NCI-H82 (cell line): ENCODE measurements around the gene NT5C1B.
A peak's percentile ranks its signal among the peaks of the same experiment; 100 is the strongest.
"Not testable (repeated sequence)": the region's sequence is repeated elsewhere in the genome, so short reads cannot be mapped to it uniquely, and the experiment has no call there.

Experiments
- DNase-seq: peaks from one replicate; lab custom pipeline; 2025; lab: John Stamatoyannopoulos, UW

NT5C1B gene

DNA sequence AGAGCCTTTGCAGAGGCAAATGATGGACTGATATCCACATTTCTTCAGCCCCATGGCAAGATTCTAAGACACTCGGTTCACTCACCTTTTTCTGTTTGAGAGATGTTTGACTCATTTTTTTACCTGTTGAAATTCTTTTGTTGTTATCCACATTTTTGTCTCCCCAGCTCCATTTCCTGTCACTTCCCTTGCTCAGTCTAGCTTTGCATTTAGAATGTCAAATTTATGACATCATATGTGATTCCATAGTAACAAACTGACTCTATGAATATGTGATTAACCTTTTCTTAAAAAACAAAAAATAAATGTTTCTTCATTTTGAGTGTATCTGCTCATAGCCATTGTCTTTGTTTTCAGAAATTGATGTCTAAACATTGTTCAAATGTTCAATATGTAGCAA lies at the start of gene NT5C1B:
NT5C1B (minus strand) TSS at position 216 of the 400 bp plus-strand sequence; CDS start at position 115, 101 bp downstream.
- DNase-seq = no peak

- no peak for DNase-seq
Observed at GRCh38 chr2:18637196-18637595, 47.8 kb upstream of the NT5C1B start.

- not testable (repeated sequence) for DNase-seq
Observed at GRCh38 chr2:18632699-18633098, 43.3 kb upstream of the NT5C1B start.

DNA sequence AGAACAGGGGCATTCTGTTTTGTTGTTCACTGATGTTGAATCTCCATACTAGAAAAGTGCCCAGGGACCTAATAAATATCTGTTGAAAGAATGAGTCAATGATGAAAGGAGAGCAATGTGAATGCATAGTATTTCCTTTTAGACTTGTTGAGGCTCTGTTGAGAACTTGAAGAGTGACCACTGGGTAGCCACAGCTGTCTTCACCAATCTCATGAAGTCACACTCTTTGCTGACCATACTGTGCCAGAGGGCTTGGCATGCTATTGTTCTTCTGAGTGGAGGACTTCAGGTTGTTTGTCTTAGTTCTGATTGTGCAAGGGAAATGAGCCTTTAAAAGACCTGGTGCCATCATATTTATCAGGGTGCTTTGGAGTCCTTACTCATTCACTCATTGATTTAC lies 41.6 kb upstream of the NT5C1B start:
- no peak for DNase-seq

DNA sequence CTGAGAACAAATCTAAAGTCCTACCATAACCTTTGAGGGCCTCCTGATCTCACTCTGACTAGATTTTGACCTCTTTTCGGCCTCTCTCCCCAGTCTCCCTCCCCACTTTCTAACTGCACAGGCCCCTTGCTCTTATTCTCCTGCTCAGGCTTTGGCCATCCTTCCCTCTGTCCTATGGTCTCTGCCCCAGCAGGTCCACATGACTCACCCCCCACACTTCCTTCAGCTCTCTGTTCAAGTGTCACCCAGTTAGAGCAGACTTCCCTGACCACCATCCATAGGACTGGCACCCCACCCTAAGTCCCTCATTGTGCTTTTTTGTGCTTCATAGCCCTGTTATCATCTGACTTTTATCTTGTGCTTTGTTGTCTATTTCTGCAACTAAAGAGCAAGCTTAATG lies 41.2 kb upstream of the NT5C1B start:
- DNase-seq = no peak

DNA sequence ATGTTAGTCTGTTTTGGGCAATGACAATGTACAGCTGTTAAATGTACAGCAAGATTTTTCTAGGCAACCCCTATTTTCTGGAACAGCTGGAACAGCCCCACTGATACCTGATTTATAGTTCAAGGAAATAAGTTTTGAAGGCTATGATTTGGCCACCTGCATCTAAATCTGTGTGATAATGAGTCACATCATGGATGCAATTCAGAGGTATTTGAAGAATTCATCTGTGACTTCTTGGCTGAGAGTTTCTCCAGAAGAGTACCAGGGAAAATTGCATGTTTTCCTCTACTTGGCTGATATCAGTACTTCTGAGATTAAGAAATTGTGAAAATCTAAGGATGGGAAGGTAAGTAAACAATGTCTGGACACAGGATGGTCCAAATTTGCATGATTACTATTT lies 40.7 kb upstream of the NT5C1B start:
- DNase-seq = no peak

DNA sequence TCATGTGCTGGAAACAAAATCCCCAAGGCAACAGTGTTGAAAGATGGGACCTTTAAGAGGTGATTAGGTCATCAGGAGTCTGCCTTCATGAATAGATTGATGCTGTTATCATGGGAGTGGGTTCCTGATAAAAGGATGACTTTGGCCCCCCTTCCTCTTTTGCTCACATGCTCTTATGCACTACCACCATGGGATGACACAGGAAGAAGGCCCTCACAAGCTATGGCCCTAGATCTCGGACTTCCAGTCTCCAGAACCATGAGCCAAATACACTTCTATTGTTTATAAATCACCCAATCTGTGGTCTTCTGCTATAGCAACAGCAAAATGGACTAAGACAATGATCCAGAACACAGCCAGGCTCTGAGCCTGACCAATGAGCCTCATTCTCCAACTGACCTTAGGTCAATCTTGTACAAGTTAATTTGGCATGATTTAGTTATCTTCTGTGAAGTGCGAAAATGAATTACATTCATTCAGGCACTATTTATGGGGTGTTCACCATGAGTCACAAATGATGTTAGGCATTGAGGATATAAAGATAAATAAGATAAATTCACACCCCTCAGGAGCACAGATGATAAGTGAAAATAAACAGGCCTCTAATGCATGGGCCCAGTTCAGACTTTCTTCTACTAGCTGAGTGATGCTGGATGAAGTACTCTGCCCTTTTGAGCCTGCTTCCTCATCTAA lies 37.7 kb upstream of the NT5C1B start:
- no peak for DNase-seq

DNA sequence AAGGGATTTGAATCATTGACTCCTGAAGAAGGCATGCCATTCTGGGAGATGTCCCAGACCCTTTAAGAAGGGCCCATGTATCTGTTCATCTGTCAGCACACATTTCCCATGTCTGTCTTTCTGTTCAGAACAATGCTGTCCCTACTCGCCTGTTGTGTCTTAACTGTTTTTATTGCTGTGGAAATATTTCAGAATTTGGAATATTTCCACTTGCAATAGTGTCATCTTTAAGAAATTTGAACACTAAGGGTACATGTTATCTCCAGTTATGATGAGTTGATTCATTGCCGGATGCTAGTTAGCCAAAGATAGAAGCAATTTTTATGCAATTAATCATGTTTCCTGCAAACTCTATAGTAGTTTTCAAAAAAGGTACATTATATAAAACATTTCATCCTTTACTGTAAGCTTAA lies 36.9 kb upstream of the NT5C1B start:
- no peak for DNase-seq

- DNase-seq = no peak
Observed at GRCh38 chr2:18625563-18625962, 36.2 kb upstream of the NT5C1B start.

DNA sequence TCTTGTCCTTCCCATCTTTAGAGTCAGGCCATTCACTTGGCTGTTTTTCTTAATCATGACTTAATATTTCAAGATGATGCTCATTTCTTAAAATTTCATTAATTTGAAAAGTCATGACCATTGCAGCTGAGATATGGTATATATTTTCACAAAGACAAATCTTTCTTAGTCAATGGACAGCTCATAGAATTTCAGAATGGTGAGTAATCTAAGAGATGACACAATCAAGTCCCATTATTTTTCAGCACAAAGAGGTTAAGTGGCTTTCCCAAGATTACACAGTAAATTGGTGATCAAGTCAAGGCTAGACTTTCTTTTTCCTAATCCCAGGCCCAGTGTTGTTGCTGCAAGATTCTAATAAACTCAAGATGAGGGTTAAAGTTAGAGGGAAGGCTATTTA lies 34.4 kb upstream of the NT5C1B start:
- DNase-seq = peak; percentile 41

DNA sequence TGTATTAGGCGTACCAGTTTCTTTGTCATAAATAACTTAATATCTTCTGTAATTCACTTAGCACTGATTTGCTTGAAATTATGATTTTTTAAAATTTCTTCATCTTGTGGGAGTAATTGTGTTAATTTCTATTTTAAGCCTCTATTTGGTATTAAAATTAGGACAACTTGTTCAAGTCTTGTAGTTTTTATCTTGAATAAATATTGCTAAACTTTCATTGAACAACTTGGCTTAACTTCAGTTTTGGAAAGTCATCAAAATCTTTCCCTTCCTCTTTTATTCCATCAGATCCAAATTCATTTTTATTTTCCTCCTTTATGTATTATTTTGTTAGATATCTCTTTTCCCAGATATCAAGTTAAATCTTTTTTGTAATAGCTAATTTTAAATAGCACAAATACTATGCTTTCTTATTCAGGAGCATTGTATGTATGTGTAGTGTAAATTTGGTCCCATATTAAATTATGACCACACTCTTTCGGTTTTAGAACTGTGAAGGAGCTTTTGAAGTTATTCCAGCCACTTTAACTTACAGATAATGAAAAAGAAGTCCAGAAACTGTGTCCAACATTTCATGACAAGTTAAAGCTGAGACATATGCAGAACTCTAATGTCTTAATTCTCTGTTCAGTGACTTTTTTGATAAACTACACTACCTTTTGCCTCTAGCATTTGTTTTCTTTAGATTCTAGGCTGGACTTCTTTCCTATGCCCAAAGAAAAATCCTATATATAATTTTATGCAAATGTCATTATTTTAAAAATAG lies 31.7 kb upstream of the NT5C1B start:
- DNase-seq = no peak

- DNase-seq = no peak
Observed at GRCh38 chr2:18619091-18619490, 29.7 kb upstream of the NT5C1B start.

GRCh38 chr2:18614041-18614440 lies 24.7 kb upstream of the NT5C1B start:
- DNase-seq = no peak

GRCh38 chr2:18612133-18612532 lies 22.8 kb upstream of the NT5C1B start:
- no peak for DNase-seq

- DNase-seq = no peak
Observed at GRCh38 chr2:18611604-18612003, 22.2 kb upstream of the NT5C1B start.

GRCh38 chr2:18611184-18611583 lies 21.8 kb upstream of the NT5C1B start:
- no peak for DNase-seq

GRCh38 chr2:18610651-18611050 lies 21.3 kb upstream of the NT5C1B start:
- no peak for DNase-seq

DNA sequence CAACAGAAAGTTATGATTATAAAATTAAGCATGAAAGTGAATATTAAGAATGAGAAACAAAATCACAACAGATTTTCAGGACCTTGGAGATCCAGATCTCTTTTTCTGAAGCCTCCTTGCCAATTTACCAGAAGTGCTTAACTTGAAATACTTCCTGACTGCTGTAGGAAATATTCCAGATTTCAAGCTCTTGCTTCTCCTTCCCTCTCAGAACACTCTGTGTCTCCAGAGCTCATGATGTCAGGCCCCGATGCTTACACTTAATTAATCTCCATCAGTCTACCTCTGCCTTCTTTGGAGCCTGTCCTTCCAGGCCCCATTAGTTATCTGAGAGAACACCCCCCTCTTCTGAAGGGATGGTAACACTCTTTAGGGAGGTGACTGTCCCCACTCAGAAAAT lies 20.7 kb upstream of the NT5C1B start:
- DNase-seq = no peak

- DNase-seq = no peak
Observed at GRCh38 chr2:18605115-18605514, 15.7 kb upstream of the NT5C1B start.

- DNase-seq = no peak
Observed at GRCh38 chr2:18604531-18604885, 15.1 kb upstream of the NT5C1B start.

- no peak for DNase-seq
Observed at GRCh38 chr2:18603854-18604530, 14.6 kb upstream of the NT5C1B start.

DNA sequence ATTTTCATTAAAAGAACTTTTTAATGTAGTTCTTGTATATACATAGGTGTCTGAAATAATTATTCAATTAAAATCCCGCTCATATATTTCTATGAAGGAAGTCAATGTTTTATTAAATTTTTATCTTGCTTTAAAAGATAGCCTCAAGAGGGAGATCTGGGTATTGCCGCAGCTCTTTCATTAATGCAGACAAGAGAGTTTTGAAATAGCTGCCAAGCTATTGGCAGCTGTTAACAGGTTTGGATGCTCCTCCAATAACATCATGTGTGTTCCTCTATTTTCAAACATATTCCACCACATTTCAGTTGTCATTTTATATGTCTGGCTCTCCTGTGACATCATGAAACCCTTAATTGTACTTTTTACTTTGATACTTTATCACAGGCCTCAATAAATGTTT lies 12.9 kb upstream of the NT5C1B start:
- no peak for DNase-seq

- DNase-seq = no peak
Observed at GRCh38 chr2:18600255-18600613, 10.9 kb upstream of the NT5C1B start.
